GM21737 (cell line): ENCODE data around the gene PIP4K2A.

Source experiments
- ATAC-seq: cut with Tn5 transposase; IDR thresholded peaks from one replicate; pipeline ENCODE4 v1.9.1; 2021; ENCODE audit warnings: mild to moderate bottlenecking, moderate library complexity; ENCODE audit not compliant: unreplicated experiment

Gene PIP4K2A

GRCh38 chr10:22604344-22605126 is 109.8 kb downstream of the PIP4K2A start:
- ATAC-seq: no peak

- ATAC-seq: no peak
Measured at GRCh38 chr10:22603581-22603980, 110.8 kb downstream of the PIP4K2A start.

- no peak for ATAC-seq
Measured at GRCh38 chr10:22601618-22602017, 112.8 kb downstream of the PIP4K2A start.

GRCh38 chr10:22599636-22600228 is 114.6 kb downstream of the PIP4K2A start:
- no peak for ATAC-seq

- ATAC-seq: no peak
Measured at GRCh38 chr10:22599048-22599561, 115.3 kb downstream of the PIP4K2A start.

GRCh38 chr10:22598478-22598877 is 115.9 kb downstream of the PIP4K2A start:
- no peak for ATAC-seq

- peak; percentile 48 for ATAC-seq
Measured at GRCh38 chr10:22597138-22597537, 117.2 kb downstream of the PIP4K2A start.

- ATAC-seq: no peak
Measured at GRCh38 chr10:22593636-22594198, 120.7 kb downstream of the PIP4K2A start.

GRCh38 chr10:22593026-22593425 is 121.4 kb downstream of the PIP4K2A start:
- ATAC-seq: no peak

GRCh38 chr10:22589851-22590514 is 124.4 kb downstream of the PIP4K2A start:
- ATAC-seq: no peak

GRCh38 chr10:22588462-22588861 is 125.9 kb downstream of the PIP4K2A start:
- no peak for ATAC-seq

GRCh38 chr10:22583683-22584082 is 130.7 kb downstream of the PIP4K2A start:
- no peak for ATAC-seq

GRCh38 chr10:22581461-22581860 is 132.9 kb downstream of the PIP4K2A start:
- no peak for ATAC-seq

- ATAC-seq: no peak
Measured at GRCh38 chr10:22580711-22581110, 133.7 kb downstream of the PIP4K2A start.

- ATAC-seq: no peak
Measured at GRCh38 chr10:22579826-22580225, 134.6 kb downstream of the PIP4K2A start.

- ATAC-seq: no peak
Measured at GRCh38 chr10:22573820-22574569, 140.4 kb downstream of the PIP4K2A start.

GRCh38 chr10:22570733-22571430 is 143.5 kb downstream of the PIP4K2A start:
- ATAC-seq: no peak

- ATAC-seq: no peak
Measured at GRCh38 chr10:22570234-22570633, 144.1 kb downstream of the PIP4K2A start.

GRCh38 chr10:22568928-22569327 is 145.4 kb downstream of the PIP4K2A start:
- ATAC-seq: no peak

- ATAC-seq: no peak
Measured at GRCh38 chr10:22564060-22564459, 150.3 kb downstream of the PIP4K2A start.
